Gastrocnemius medialis (tissue), 4 donors: ENCODE data around the gene PDZRN4. TPM values are rescaled to one million over a fixed set of nuclear protein-coding genes. Genes with fewer than 3 reads are reported as not detected.

ENCODE experiments used
- ATAC-seq, 2 donors: fragments of 150-250 bp; one replicate each; pipeline ENCODE4 v1.9.1; 2016
- DNase-seq, 2 donors: peaks; one replicate each; pipeline ENCODE4 v3.0.0-alpha.2; 2019
- H3K27ac ChIP-seq, 4 donors: fragments of 200-600 bp; sonication (generic); 1 replicate in 1 of 4; 2 replicates in 3 of 4; pipeline ENCODE4 v1.5.1; 2016 to 2018; ENCODE audit warnings: mild to moderate bottlenecking in 2 of 4, moderate library complexity in 1 of 4
- H3K27me3 ChIP-seq, 3 donors: fragments of 200-600 bp; sonication (generic) in 2 of 3; 1 replicate in 1 of 3; 2 replicates in 2 of 3; pipeline versions ENCODE4 v1.5.1 to v1.6.0; 2016 to 2019; ENCODE audit warnings: mild to moderate bottlenecking in 1 of 3, moderate library complexity in 1 of 3
- H3K36me3 ChIP-seq, 2 donors: fragments of 200-600 bp; sonication (generic) in 1 of 2; one replicate each; pipeline ENCODE4 v1.5.1; 2017 to 2018
- H3K4me1 ChIP-seq, 2 donors: fragments of 200-600 bp; sonication (generic) in 1 of 2; one replicate each; pipeline ENCODE4 v1.5.1; 2016 to 2017; ENCODE audit warnings: mild to moderate bottlenecking in 2 of 2
- H3K4me3 ChIP-seq, 4 donors: fragments of 200-600 bp; sonication (generic) in 3 of 4; 1 replicate in 1 of 4; 2 replicates in 3 of 4; pipeline ENCODE4 v1.5.1; 2016 to 2019; ENCODE audit warnings: mild to moderate bottlenecking in 2 of 4
- H3K9me3 ChIP-seq, 3 donors: fragments of 200-600 bp; sonication (generic) in 2 of 3; 1 replicate in 1 of 3; 2 replicates in 2 of 3; pipeline ENCODE4 v1.5.1; 2016 to 2019
- POLR2A ChIP-seq, 2 donors: fragments of 450-650 bp; IDR thresholded peaks; one replicate each; pipeline ENCODE4 v1.6.1; 2017; ENCODE audit warnings: antibody characterized with exemption in 2 of 2, mild to moderate bottlenecking in 2 of 2, moderate library complexity in 2 of 2
- in situ Hi-C, 4 donors: fragments of 200-750 bp; cut with MboI; loops; one replicate each; pipeline versions ENCODE4 v1.15.0 to v1.8.0; 2017; ENCODE audit warnings: low sequenced_read_pairs in 4 of 4
- intact Hi-C: fragments of 100-400 bp; cut with DNase I; formaldehyde crosslinking; loops from one replicate; pipeline ENCODE4 v1.15.1; 2023; ENCODE audit warnings: low total_unique reads
- total RNA-seq, 4 donors: library from RNA; depleted of rRNA; stranded (reverse); fragments of >200 nt; gene quantifications; one replicate each; pipeline versions ENCODE4 v1.1.0 to v1.2.3, GENCODE V29; 2016
- TF ChIP-seq, protein P1 (sequence below), 5 experiments: fragments of 450-650 bp in 3 of 5; fragments of 200-600 bp in 2 of 5; sonication (generic) in 2 of 5; IDR thresholded peaks in 4 of 5; conservative IDR thresholded peaks in 1 of 5; 1 replicate in 4 of 5; 2 replicates in 1 of 5; pipeline ENCODE4 v1.5.1; 2016 to 2019; ENCODE audit warnings: antibody characterized with exemption in 5 of 5, mild to moderate bottlenecking in 3 of 5, moderate library complexity in 3 of 5

Gene PDZRN4
- total RNA-seq, 4 donors from 2014 or later: 0.17 to 1.7 (median 0.64) TPM

DNA sequence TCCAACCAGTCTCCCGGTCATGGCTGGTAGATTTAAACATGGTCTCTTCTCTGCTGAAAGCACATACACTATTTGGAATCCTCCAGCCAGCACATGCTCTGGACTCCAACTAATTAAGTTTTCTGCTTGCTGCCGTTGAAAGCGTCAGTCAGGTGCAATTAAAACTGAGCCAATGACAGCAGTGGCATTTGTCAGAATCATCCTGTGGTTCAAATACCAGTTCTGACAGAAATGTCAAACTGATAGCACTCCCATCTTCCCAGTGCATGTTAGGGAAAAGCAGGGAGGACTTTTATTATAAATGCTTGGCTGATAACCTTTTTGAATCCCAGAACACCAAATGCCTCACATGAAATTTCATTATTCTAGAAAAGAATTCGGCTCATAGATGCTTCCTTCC, 401.8 kb downstream of the PDZRN4 start:
- DNase-seq: no peak
- Histone ChIP-seq H3K27me3 (no peaks in the 10 kb centered on the region), H3K36me3 (no peaks in the 10 kb centered on the region), H3K4me1 (no peaks in the 10 kb centered on the region), H3K27ac (no peak overlapping the region), H3K4me3 (no peak overlapping the region), H3K9me3 (no peaks in the 10 kb centered on the region)
- TF ChIP-seq POLR2A (IDR thresholded peaks at IDR 0.05): no peak
- TF ChIP-seq, protein P1, sequence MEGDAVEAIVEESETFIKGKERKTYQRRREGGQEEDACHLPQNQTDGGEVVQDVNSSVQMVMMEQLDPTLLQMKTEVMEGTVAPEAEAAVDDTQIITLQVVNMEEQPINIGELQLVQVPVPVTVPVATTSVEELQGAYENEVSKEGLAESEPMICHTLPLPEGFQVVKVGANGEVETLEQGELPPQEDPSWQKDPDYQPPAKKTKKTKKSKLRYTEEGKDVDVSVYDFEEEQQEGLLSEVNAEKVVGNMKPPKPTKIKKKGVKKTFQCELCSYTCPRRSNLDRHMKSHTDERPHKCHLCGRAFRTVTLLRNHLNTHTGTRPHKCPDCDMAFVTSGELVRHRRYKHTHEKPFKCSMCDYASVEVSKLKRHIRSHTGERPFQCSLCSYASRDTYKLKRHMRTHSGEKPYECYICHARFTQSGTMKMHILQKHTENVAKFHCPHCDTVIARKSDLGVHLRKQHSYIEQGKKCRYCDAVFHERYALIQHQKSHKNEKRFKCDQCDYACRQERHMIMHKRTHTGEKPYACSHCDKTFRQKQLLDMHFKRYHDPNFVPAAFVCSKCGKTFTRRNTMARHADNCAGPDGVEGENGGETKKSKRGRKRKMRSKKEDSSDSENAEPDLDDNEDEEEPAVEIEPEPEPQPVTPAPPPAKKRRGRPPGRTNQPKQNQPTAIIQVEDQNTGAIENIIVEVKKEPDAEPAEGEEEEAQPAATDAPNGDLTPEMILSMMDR (IDR thresholded peaks at IDR 0.05 in 4 of 5, conservative IDR thresholded peaks at IDR 0.05 in 1 of 5): no peak
- no peak for ATAC-seq
- in situ Hi-C loops (no loop called here), intact Hi-C loops (no loop called here)

DNA sequence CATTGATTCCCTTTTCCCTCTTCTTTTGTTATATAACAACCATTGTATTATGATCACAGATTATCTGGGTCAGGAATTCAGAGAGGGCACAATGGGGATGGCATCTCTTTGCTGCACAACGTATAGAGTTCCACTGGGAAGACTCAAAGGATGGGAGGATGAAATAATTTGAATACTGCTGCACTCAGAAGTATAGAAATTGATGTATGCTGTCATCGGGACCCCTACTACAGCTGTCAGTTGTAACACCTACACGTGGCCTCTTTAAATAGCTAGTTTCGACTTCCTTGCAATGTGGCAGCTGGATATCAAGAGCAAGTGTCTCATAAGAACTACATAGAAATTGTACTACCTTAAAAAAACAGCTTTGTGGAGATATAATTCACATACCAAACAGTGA, 408.1 kb downstream of the PDZRN4 start:
- TF ChIP-seq, protein P1 (IDR thresholded peaks at IDR 0.05 in 4 of 5, conservative IDR thresholded peaks at IDR 0.05 in 1 of 5): no peak
- TF ChIP-seq POLR2A (IDR thresholded peaks at IDR 0.05): no peak
- Histone ChIP-seq H3K27ac (no peak overlapping the region), H3K36me3 (no peaks in the 10 kb centered on the region), H3K4me1 (no peaks in the 10 kb centered on the region), H3K9me3 (no peaks in the 10 kb centered on the region), H3K27me3 (no peaks in the 10 kb centered on the region), H3K4me3 (no peak overlapping the region)
- in situ Hi-C loops: no loop called here
- no peak for DNase-seq
- ATAC-seq: no peak
- intact Hi-C loops: no loop called here

DNA sequence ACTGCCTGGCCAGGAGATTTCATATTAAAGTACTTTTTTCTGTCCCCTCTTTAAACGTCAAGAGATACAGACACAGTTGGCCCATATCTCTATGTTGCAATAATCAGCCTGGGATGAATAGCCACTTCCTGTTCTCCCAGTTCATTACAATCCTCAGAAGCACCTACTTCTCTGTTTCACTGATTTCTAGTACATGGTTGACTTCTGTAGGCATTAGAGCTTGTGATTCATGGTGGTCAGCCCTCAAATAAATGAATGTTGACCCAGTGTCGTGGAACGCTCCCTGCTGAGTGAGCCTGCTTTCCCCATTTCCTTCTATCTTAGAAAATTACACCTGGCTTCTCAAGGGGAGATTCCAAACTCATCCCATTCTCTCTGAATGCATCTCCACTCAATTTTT, 416.7 kb downstream of the PDZRN4 start:
- no peak for DNase-seq
- Histone ChIP-seq H3K36me3 (no peaks in the 10 kb centered on the region), H3K27me3 (no peaks in the 10 kb centered on the region), H3K4me3 (no peak overlapping the region), H3K9me3 (no peaks in the 10 kb centered on the region), H3K27ac (no peak overlapping the region), H3K4me1 (no peaks in the 10 kb centered on the region)
- no peak for TF ChIP-seq POLR2A (IDR thresholded peaks at IDR 0.05)
- TF ChIP-seq, protein P1 (IDR thresholded peaks at IDR 0.05 in 4 of 5, conservative IDR thresholded peaks at IDR 0.05 in 1 of 5): no peak
- in situ Hi-C loops (no loop called here), intact Hi-C loops (no loop called here)
- ATAC-seq: no peak

DNA sequence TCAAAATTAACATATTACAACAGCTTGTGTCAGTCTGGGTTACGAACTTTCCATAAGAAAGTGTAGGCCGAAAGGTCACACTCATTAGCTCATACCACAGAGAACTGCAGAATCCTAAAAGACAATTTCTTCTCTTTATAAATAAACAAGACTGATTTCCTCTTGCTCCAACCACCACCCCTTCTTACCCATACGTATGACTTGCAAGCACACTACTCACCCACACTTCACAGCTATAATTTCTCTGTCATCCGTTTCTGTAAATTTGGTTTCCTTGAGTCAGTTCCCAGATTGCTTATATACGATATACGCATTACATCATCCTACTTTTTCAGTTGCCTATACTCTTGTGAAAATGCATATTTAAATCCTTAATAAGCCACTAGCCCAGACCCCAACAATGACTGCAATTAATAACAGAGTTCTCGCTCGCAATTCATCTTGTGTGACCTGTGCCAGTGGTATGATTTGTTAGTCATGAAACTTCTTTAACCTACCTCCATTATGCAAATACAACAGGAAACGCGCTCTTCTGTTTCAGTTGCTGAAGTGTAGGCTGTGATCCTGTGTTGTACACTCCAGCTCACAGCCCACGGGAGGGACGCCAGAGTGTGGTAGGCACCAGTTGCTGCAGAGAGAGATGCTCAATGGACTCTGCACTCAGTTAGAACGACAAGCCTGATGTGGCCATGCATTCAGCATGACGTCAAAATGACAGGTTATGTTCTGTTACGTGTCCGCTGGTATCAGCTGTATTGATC, 417.6 kb downstream of the PDZRN4 start:
- intact Hi-C loops: no loop called here
- in situ Hi-C loops: no loop called here

More for the DNA sequence above, 417.6 kb downstream of the PDZRN4 start:
- Histone ChIP-seq H3K27ac (no peak overlapping the region), H3K4me1 (no peaks in the 10 kb centered on the region), H3K4me3 (no peak overlapping the region), H3K36me3 (no peaks in the 10 kb centered on the region), H3K9me3 (no peaks in the 10 kb centered on the region), H3K27me3 (no peaks in the 10 kb centered on the region)
- TF ChIP-seq, protein P1 (IDR thresholded peaks at IDR 0.05 in 4 of 5, conservative IDR thresholded peaks at IDR 0.05 in 1 of 5): no peak
- no peak for TF ChIP-seq POLR2A (IDR thresholded peaks at IDR 0.05)
- ATAC-seq: no peak
- DNase-seq: no peak
